T-helper 17 cell (primary cell): Measurements from ENCODE around the gene ATP11B. TPM values are rescaled to one million over a fixed set of nuclear protein-coding genes. Genes with fewer than 3 reads are reported as not detected.
A peak's percentile ranks its signal among the peaks of the same experiment; 100 is the strongest.
"Not testable (repeated sequence)": the region's sequence is repeated elsewhere in the genome, so short reads cannot be mapped to it uniquely, and the experiment has no call there.

ENCODE experiments used
- ATAC-seq: fragments of 150-1000 bp; cut with Tn5 transposase; 2 replicates; pipeline ENCODE4 v1.10.0; 2021; ENCODE audit warnings: mild to moderate bottlenecking, moderate library complexity
- DNase-seq, 3 donors: peaks; one replicate each; pipeline versions ENCODE4 v3.0.0 to v3.0.0-alpha.2; 2020 to 2021
- H3K9me3 ChIP-seq: one replicate; pipeline ENCODE4 v1.7.0; 2013; ENCODE audit warnings: low read length, mild to moderate bottlenecking; ENCODE audit not compliant: control insufficient read depth, poor library complexity, severe bottlenecking
- H3K27ac Mint-ChIP-seq: one replicate; pipeline ENCODE4 v1.8.0; 2022; ENCODE audit warnings: mild to moderate bottlenecking, moderate library complexity, mixed read lengths
- H3K27me3 Mint-ChIP-seq: one replicate; pipeline ENCODE4 v1.8.0; 2022; ENCODE audit warnings: mixed read lengths
- H3K36me3 Mint-ChIP-seq: one replicate; pipeline ENCODE4 v1.8.0; 2022; ENCODE audit warnings: low read depth, mixed read lengths
- H3K4me1 Mint-ChIP-seq: one replicate; pipeline ENCODE4 v1.8.0; 2022; ENCODE audit warnings: mild to moderate bottlenecking, mixed read lengths
- H3K4me3 Mint-ChIP-seq: one replicate; pipeline ENCODE4 v1.8.0; 2022; ENCODE audit warnings: mild to moderate bottlenecking, moderate library complexity, mixed read lengths
- total RNA-seq, 4 donors: library from RNA in 2 of 4; stranded (reverse) in 2 of 4; gene quantifications; one replicate each; pipeline ENCODE4 v1.2.3 and lab custom pipeline; 2022 to 2026

The ATP11B gene
- total RNA-seq, 2 donors from 2014 or later = 121 to 145 TPM

DNA sequence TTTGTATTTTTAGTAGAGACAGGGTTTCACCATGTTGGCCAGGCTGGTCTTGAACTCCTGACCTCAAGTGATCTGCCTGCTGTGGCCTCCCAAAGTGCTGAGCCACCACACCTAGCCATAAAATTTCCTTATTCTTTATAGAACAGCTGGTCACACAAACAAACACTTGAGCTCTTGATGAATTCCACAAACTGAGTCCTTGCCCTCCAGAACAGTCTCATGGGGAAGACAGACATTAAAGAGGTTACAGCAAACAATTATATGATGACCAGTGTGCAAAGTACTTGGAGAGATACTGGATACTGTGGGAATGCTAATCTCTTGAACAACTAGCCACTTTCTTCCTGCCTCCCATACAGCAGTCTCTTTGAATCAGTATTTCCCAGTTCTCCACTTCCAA, 7.5 kb upstream of the ATP11B start:
- DNase-seq (no peak), ATAC-seq (no peak)
- Mint-ChIP-seq H3K27ac (no peak overlapping the region), H3K4me3 (no peak overlapping the region), H3K36me3 (peaks cover 2% of the 10 kb centered on the region), H3K4me1 (peaks cover 2% of the 10 kb centered on the region), H3K27me3 (peaks cover 43% of the 10 kb centered on the region)
- no peaks in the 10 kb centered on the region for H3K9me3 ChIP-seq

- no peak for ATAC-seq
Observed at GRCh38 chr3:182786564-182787196, 6.6 kb upstream of the ATP11B start.

DNA sequence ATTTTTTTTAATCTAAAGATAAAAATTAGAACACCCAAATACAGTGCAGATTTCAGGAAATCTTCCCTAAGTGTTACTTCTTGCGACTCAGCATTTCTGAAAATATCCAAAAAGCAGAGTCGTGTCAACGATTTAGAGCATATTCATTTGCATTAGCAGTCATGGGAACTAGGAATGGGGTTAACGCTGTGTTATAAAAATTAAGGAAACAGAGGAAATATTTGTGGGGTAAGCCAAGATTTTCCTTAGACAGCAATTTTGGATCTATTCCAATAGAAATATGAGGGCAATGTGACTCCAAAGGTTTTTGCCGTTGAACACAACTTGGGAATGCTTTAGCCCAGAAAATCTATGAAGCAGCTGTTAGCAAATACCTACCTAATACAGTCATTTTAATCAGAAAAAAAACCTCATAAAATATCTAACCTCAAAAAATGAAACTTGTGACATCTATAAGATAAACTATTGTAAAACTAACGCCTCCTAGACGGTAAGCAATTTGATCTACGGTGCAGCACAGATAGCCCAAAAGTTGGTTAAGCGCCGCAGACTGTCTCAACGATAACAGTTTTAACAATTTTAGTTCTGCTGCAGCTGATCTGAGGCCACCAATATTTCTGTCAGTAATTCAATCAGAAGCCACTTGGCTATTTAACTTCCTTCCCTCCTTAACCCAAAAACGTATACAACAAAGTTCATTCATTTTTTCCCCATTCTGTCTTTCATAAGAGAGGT, 5.8 kb upstream of the ATP11B start:
- DNase-seq (no peak), ATAC-seq (no peak)
- H3K27ac Mint-ChIP-seq = no peak overlapping the region
- peaks cover 3% of the 10 kb centered on the region for H3K4me1 Mint-ChIP-seq
- H3K36me3 Mint-ChIP-seq = peaks cover 2% of the 10 kb centered on the region
- peaks cover 39% of the 10 kb centered on the region for H3K27me3 Mint-ChIP-seq
- no peak overlapping the region for H3K4me3 Mint-ChIP-seq
- H3K9me3 ChIP-seq = no peaks in the 10 kb centered on the region

More at GRCh38 chr3:182786564-182787196, 6.6 kb upstream of the ATP11B start:
- H3K36me3 Mint-ChIP-seq = peaks cover 2% of the 10 kb centered on the region
- H3K4me1 Mint-ChIP-seq = peaks cover 2% of the 10 kb centered on the region
- H3K27ac Mint-ChIP-seq = no peak overlapping the region
- peaks cover 40% of the 10 kb centered on the region for H3K27me3 Mint-ChIP-seq
- no peak overlapping the region for H3K4me3 Mint-ChIP-seq
- H3K9me3 ChIP-seq = no peaks in the 10 kb centered on the region
- DNase-seq = no peak

GRCh38 chr3:182789371-182789770, 3.9 kb upstream of the ATP11B start:
- no peak overlapping the region for H3K4me3 Mint-ChIP-seq
- peaks cover 7% of the 10 kb centered on the region for H3K36me3 Mint-ChIP-seq
- H3K9me3 ChIP-seq = no peaks in the 10 kb centered on the region
- no peak overlapping the region for H3K27ac Mint-ChIP-seq
- ATAC-seq (no peak), DNase-seq (no peak)
- peaks cover 6% of the 10 kb centered on the region for H3K4me1 Mint-ChIP-seq
- H3K27me3 Mint-ChIP-seq = peaks cover 27% of the 10 kb centered on the region

DNA sequence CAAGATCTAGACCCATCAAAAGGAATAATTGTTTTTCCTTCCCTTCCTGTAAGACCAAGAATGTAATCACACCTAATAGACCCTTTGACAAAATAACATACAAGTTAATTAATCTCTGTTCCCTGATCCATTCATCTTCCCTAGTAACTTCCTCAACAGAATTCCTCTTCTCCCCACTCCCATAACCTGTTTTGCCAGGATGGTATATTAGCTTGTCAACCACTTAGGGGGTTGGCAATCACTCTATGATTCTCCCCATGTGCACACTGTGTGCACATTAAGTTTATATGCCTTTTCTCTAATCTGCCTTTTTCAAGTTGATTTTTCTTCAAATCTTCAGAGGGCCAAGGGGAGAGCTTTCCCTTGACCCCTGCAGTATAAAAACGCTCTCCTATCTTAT, 2.7 kb upstream of the ATP11B start:
- H3K4me1 Mint-ChIP-seq = peaks cover 14% of the 10 kb centered on the region
- H3K27ac Mint-ChIP-seq = no peak overlapping the region
- H3K36me3 Mint-ChIP-seq = peaks cover 5% of the 10 kb centered on the region
- no peak overlapping the region for H3K4me3 Mint-ChIP-seq
- H3K27me3 Mint-ChIP-seq = peaks cover 19% of the 10 kb centered on the region
- H3K9me3 ChIP-seq = no peaks in the 10 kb centered on the region
- ATAC-seq (no peak), DNase-seq (no peak)

GRCh38 chr3:182793663-182794454, 555 bp downstream of the ATP11B start:
- peak; percentile 41 for ATAC-seq
- Mint-ChIP-seq H3K4me1 (peaks cover 27% of the 10 kb centered on the region), H3K27me3 (no peaks in the 10 kb centered on the region), H3K27ac (peak overlapping the region; percentile 94), H3K4me3 (peak overlapping the region; percentile 98), H3K36me3 (peaks cover 5% of the 10 kb centered on the region)
- DNase-seq = peak; percentile 19 to 27 (median 19)
- H3K9me3 ChIP-seq = no peaks in the 10 kb centered on the region

DNA sequence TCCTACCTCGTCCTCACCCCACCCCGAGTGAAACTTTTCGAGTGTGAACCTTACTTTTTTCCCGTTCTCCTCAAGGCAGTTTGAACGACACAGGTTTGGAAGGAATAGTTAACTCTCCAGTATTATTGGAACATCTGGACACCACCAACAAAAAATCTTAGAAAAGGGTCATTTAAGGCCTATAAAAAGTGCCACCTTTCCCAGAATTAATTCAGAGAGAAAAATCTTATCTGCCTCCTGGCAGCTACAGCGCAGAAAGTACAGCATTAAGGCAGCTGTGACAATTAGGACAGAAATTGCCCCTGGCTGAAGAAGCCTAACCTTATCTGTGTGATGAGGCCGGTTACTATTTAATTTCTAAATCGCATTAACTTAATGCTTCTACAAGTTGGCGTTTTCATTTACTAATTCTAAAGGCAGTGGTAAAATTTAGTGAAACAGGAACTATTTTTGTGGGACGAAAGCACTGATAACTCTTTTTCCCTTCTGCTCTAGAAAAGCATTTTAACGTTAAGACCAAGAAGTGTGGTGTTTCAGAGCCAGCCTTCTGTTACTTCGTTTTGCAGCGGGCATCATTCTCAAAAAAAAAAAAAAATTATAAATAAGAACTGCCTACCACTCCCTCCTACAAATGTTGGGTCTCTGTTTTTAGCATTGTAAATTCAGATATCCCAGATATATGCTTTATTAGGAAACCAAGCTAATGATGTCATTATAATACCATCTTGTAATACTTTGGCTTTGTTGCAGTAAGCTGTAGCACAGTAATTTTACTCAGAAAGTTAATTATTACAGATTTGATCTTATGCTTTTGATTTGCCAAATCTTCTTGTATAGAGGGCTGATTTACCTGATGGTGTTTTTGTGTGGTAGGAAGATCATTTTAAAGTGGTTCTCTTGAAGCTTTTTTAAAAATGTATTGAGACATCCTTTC, 1.4 kb downstream of the ATP11B start:
- no peaks in the 10 kb centered on the region for H3K27me3 Mint-ChIP-seq
- H3K9me3 ChIP-seq = no peaks in the 10 kb centered on the region
- peak overlapping the region; percentile 94 for H3K27ac Mint-ChIP-seq
- peaks cover 5% of the 10 kb centered on the region for H3K36me3 Mint-ChIP-seq
- DNase-seq = no peak
- peaks cover 30% of the 10 kb centered on the region for H3K4me1 Mint-ChIP-seq
- peak overlapping the region; percentile 93 for H3K4me3 Mint-ChIP-seq
- ATAC-seq = no peak

- Mint-ChIP-seq H3K4me1 (peaks cover 30% of the 10 kb centered on the region), H3K4me3 (peak overlapping the region; percentile 93), H3K27me3 (no peaks in the 10 kb centered on the region), H3K27ac (peak overlapping the region; percentile 94), H3K36me3 (peaks cover 5% of the 10 kb centered on the region)
- peak in 1 of 3 donors; percentile 16 for DNase-seq
- no peaks in the 10 kb centered on the region for H3K9me3 ChIP-seq
- ATAC-seq = peak; percentile 55
Observed at GRCh38 chr3:182795389-182795782, 2.1 kb downstream of the ATP11B start.

GRCh38 chr3:182796310-182796709, 3.0 kb downstream of the ATP11B start:
- H3K27ac Mint-ChIP-seq = peak overlapping the region; percentile 94
- no peaks in the 10 kb centered on the region for H3K27me3 Mint-ChIP-seq
- no peak for ATAC-seq
- peaks cover 5% of the 10 kb centered on the region for H3K36me3 Mint-ChIP-seq
- no peaks in the 10 kb centered on the region for H3K9me3 ChIP-seq
- DNase-seq = no peak
- no peak overlapping the region for H3K4me3 Mint-ChIP-seq
- H3K4me1 Mint-ChIP-seq = peaks cover 30% of the 10 kb centered on the region

DNA sequence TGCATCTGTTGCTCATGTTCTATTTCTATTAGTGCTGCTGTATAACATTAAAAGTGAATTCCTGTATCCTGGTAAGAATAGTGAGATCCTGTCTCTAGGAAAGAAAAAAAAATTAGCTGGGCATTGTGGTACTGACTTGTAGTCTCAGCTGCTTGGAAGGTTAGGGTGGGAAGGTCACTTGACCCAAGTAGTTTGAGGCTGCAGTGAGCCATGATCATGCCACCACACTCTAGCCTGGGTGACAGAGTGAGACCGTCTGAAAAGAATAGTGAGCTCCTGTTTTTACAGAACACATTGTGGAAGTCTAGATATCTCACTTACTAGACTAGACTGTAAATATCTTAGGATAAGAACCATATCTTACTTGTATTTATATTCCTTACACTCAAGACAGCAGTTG, 4.6 kb downstream of the ATP11B start:
- no peak for ATAC-seq
- Mint-ChIP-seq H3K4me1 (peaks cover 37% of the 10 kb centered on the region), H3K27me3 (no peaks in the 10 kb centered on the region), H3K4me3 (no peak overlapping the region), H3K27ac (peak overlapping the region; percentile 29), H3K36me3 (peaks cover 10% of the 10 kb centered on the region)
- H3K9me3 ChIP-seq = no peaks in the 10 kb centered on the region
- DNase-seq = no peak

- ATAC-seq, DNase-seq, H3K9me3 ChIP-seq, H3K27me3 Mint-ChIP-seq, H3K36me3 Mint-ChIP-seq, H3K4me3 Mint-ChIP-seq: not testable (repeated sequence)
- Mint-ChIP-seq H3K4me1 (peaks cover 42% of the 10 kb centered on the region), H3K27ac (peak overlapping the region; percentile 41)
Observed at GRCh38 chr3:182799143-182799542, 5.8 kb downstream of the ATP11B start.

DNA sequence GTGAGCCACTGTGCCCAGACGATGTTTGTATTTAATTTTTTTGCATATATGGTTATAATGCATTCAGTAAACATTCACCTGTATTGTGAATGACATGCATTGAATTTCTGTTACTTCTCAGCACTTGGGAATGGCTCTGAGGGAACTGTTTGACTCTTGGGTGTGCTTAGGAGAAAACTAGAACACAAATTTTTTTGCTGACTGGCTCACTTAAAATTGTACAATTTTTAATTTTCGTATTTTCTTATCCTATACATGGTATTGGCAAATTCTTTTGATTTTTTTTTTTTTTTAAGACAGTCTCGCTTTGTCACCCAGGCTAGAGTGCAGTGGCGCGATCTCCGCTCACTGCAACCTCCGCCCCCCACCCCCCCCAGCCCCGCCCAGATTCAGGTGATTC, 7.2 kb downstream of the ATP11B start:
- DNase-seq (no peak), ATAC-seq (no peak)
- H3K4me1 Mint-ChIP-seq = peaks cover 47% of the 10 kb centered on the region
- no peaks in the 10 kb centered on the region for H3K27me3 Mint-ChIP-seq
- peaks cover 4% of the 10 kb centered on the region for H3K36me3 Mint-ChIP-seq
- no peak overlapping the region for H3K27ac Mint-ChIP-seq
- H3K9me3 ChIP-seq = no peaks in the 10 kb centered on the region
- H3K4me3 Mint-ChIP-seq = no peak overlapping the region
